ENCODE data around the gene OR2T1.

DNA sequence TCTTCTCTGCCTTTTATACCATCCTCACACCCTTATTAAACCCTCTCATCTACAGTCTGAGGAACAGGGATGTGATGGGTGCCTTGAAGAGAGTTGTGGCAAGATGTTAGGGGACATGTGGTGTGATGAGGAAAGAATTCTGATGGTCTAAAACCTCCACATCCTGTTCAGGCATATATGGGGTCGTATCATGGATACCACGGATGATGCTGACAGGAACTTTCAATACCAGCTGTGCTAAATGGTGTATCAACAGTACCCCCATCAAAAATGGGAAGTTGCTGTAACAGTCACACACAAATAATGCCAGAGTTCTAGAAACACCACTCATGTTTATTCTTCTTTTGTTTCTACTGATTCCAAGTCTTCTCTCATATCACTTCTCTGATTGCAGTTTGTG is 14.4 kb upstream of the OR2T1 start:
- TF ChIP-seq EZH2 (IDR thresholded peaks at IDR 0.05; ENCODE audit: insufficient read depth, poor library complexity, severe bottlenecking) (no peak), EZH2phosphoT487 (IDR thresholded peaks at IDR 0.05; ENCODE audit: insufficient read depth, low read depth) (no peak)
